Neural cell (in vitro differentiated cells): ENCODE data around the gene MYLK.

ENCODE experiments used
- EP300 ChIP-seq: fragments of 450-650 bp; conservative IDR thresholded peaks from 2 replicates; pipeline ENCODE4 v1.6.1; 2014; ENCODE audit warnings: antibody characterized with exemption, mild to moderate bottlenecking, moderate library complexity; ENCODE audit not compliant: poor library complexity, severe bottlenecking
- EZH2 ChIP-seq: fragments of 200-600, 300-800 bp; shearing (Covaris generic), sonication (generic); IDR thresholded peaks from 2 replicates; pipeline ENCODE4 v1.6.1; 2014; ENCODE audit warnings: antibody characterized with exemption, low read length, borderline replicate concordance, mild to moderate bottlenecking; ENCODE audit not compliant: insufficient read depth, poor library complexity, severe bottlenecking
- MXI1 ChIP-seq: fragments of 450-650 bp; conservative IDR thresholded peaks from 2 replicates; pipeline ENCODE4 v1.6.1; 2014; ENCODE audit warnings: antibody characterized with exemption, mild to moderate bottlenecking; ENCODE audit not compliant: poor library complexity, severe bottlenecking
- RAD21 ChIP-seq: fragments of 450-650 bp; conservative IDR thresholded peaks from 2 replicates; pipeline ENCODE4 v1.6.1; 2014; ENCODE audit warnings: antibody characterized with exemption, mild to moderate bottlenecking, moderate library complexity
- SMC3 ChIP-seq: fragments of 450-650 bp; conservative IDR thresholded peaks from 2 replicates; pipeline ENCODE4 v1.6.1; 2014; ENCODE audit warnings: antibody characterized with exemption, mild to moderate bottlenecking, moderate library complexity; ENCODE audit not compliant: poor library complexity
- TAF1 ChIP-seq: IDR thresholded peaks from 2 replicates; pipeline ENCODE4 v1.6.1; 2012; ENCODE audit warnings: low read depth
- TF ChIP-seq, protein P1 (sequence below): fragments of 450-650 bp; IDR thresholded peaks from 2 replicates; pipeline ENCODE4 v1.5.1; 2014; ENCODE audit warnings: antibody characterized with exemption, mild to moderate bottlenecking, moderate library complexity; ENCODE audit not compliant: poor library complexity, severe bottlenecking
- TF ChIP-seq, protein P2 (sequence below): IDR thresholded peaks from 2 replicates; pipeline ENCODE4 v1.6.1; 2012; ENCODE audit warnings: borderline replicate concordance

DNA sequence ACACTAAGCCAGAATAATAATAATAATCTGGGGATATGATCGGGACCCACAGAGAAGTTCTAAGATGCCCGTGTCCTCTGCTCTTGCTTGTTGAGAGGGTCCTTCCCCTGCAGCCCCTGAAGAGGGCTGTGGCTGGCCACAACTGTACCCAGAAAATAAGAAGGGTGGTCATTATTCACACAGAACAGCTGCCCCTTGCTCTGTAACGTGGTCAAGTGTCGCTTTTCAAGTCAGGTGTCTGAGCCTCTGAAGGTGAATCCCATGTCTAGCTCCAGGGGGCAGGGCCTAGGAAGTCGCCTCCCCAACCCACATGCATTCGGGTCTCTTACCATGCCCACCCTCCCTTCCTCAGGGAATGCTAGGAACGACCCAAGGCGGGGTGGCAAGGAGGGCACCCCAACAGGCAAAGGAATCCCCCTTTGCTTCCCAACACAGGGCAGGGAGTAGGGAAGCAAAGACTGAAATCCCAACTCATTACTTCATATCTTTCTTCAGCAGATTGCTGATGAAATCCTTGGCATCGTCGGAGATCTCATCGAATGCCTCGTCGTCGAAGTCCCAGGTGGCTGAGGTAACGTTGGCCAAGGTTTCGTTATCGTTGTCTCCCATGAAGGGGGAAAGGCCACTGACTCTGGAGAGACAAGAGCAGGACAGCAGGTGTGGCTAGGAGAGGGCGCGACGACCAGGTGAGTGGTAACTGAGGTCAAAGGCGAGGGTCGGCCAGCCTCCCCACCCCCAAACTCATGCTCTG lies 255.0 kb downstream of the MYLK start:
- TF ChIP-seq, protein P1, sequence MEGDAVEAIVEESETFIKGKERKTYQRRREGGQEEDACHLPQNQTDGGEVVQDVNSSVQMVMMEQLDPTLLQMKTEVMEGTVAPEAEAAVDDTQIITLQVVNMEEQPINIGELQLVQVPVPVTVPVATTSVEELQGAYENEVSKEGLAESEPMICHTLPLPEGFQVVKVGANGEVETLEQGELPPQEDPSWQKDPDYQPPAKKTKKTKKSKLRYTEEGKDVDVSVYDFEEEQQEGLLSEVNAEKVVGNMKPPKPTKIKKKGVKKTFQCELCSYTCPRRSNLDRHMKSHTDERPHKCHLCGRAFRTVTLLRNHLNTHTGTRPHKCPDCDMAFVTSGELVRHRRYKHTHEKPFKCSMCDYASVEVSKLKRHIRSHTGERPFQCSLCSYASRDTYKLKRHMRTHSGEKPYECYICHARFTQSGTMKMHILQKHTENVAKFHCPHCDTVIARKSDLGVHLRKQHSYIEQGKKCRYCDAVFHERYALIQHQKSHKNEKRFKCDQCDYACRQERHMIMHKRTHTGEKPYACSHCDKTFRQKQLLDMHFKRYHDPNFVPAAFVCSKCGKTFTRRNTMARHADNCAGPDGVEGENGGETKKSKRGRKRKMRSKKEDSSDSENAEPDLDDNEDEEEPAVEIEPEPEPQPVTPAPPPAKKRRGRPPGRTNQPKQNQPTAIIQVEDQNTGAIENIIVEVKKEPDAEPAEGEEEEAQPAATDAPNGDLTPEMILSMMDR, result no peak
- TF ChIP-seq, protein P2, sequence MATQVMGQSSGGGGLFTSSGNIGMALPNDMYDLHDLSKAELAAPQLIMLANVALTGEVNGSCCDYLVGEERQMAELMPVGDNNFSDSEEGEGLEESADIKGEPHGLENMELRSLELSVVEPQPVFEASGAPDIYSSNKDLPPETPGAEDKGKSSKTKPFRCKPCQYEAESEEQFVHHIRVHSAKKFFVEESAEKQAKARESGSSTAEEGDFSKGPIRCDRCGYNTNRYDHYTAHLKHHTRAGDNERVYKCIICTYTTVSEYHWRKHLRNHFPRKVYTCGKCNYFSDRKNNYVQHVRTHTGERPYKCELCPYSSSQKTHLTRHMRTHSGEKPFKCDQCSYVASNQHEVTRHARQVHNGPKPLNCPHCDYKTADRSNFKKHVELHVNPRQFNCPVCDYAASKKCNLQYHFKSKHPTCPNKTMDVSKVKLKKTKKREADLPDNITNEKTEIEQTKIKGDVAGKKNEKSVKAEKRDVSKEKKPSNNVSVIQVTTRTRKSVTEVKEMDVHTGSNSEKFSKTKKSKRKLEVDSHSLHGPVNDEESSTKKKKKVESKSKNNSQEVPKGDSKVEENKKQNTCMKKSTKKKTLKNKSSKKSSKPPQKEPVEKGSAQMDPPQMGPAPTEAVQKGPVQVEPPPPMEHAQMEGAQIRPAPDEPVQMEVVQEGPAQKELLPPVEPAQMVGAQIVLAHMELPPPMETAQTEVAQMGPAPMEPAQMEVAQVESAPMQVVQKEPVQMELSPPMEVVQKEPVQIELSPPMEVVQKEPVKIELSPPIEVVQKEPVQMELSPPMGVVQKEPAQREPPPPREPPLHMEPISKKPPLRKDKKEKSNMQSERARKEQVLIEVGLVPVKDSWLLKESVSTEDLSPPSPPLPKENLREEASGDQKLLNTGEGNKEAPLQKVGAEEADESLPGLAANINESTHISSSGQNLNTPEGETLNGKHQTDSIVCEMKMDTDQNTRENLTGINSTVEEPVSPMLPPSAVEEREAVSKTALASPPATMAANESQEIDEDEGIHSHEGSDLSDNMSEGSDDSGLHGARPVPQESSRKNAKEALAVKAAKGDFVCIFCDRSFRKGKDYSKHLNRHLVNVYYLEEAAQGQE, result no peak
- TF ChIP-seq EP300 (no peak), SMC3 (no peak), EZH2 (no peak), RAD21 (no peak), TAF1 (no peak), MXI1 (no peak)
